Medulla oblongata (tissue), 1 donor: Measurements from ENCODE around the gene FCER1G.

Experiments used
- DNase-seq: peaks from one replicate; pipeline ENCODE4 v3.0.0-alpha.2; 2015; ENCODE audit errors: extremely low spot score

Gene FCER1G

DNA sequence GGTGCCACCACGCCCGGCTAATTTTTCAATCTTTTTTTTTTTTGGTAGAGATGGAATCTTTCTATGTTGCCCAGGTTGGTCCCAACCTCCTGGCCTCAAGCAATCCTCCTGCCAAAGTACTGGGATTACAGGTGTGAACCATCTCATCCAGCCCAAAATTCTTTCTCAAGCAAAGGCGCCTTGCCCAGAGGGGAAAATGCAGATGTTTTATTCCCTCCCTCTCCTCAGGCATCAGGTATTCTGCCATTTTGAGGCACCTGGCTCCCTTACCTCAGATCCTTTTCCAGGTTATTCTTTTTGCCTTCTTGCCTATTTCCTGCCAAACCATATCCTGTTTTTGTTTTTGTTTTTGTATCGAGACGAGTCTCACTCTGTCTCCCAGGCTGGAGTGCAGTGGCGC, 26.7 kb upstream of the FCER1G start:
- DNase-seq, result no peak

DNA sequence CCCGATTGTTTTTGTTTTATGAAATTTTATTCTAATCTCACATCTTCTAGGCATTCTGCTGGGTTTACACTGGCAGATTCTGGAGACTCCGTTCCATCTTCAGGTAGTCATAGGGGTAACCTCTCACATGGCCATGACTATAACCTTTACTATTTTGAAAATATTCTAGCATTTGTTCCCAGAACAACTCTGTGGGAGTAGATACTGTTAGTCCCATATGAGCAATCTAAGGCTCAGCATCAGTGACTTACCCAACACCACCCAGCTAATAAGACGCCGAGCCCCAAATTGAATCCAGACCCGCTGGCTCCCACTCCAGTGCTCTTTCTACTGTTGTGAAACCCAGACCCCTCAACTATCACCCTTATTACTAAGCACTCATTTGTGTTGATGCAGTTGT, 26.1 kb upstream of the FCER1G start:
- DNase-seq, result no peak

- peak; percentile 51 for DNase-seq
Measured at GRCh38 chr1:161190962-161191521, 24.1 kb upstream of the FCER1G start.

- DNase-seq, result no peak
Measured at GRCh38 chr1:161191971-161192370, 23.1 kb upstream of the FCER1G start.

DNA sequence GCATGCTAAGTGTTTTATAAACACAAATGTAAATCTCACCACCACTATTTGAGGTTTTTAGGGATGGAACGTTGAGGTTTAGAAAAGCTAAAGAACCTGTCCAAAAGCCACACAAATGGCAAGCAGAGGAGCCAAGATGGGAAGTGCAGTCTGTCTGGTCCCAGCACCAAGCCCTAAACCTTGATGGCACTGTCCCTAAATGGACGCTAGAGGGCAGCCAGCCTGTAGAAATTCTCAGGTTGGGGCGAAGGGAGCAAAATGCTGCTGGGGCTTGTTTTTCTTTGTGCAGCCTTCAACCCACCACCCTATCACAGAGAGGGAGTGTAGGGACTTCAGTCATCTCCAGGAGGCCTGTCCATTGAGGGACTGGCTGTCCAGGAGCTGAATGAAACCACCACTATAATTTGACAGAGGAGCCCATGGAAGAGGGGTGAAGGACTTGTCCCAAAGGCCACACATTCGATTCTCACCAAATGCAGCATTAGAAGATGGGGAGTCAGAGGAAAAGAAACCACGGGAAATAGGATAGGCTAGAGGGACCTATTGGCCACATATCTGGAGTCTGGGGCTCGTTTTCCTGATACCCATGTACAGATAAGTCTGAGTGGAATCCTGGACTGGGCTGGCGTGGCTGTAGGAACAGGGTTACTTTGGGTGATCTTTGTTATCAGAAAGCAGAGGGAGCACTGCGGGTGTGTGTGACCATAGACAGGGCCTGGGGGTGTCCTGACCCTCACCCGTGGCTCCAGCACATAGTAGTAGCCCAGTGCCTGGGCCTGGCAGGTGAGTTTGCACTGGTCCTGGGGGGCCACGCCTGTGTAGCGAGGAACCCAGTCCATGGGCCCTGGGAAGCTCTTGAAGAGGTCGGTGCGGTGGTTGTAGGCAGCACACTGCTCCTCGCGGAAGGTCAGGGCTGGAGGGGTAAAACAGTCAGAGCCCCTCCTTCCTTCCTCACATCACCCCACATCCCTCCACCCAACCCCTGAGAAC, 22.3 kb upstream of the FCER1G start:
- DNase-seq, result peak; percentile 92

DNA sequence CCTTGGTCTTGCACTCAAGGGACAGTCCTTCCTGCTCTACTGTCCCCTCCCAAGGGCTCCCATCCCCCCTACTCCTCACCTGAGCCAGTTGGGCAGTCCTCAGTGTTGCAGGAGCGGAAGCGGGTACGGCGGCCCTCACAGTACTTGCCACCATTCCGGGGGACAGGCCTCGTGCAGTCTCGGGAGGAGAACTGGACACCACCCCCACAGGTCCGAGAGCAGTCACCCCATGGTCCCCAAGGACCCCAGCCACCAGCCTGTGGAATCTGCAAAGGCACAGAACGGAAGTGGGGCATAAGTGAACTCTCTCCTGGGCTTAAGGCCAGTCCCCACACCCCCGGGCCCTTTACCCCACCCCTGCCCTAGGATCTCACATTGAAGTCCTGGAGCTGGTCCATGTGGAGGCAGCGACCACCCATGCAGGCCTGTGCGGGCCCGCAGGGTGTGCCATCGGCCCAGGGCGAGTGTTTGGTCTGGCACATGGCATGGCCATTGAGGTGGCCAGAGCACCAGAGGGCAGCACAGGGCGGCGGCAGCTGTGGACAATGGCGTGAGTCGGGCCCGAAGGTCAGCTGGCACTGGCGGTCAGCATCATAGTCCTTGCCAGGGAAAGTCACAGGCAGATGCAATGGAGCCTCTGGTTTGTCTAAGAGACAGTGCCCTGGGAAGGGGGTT, 21.4 kb upstream of the FCER1G start:
- DNase-seq, result peak; percentile 91

DNA sequence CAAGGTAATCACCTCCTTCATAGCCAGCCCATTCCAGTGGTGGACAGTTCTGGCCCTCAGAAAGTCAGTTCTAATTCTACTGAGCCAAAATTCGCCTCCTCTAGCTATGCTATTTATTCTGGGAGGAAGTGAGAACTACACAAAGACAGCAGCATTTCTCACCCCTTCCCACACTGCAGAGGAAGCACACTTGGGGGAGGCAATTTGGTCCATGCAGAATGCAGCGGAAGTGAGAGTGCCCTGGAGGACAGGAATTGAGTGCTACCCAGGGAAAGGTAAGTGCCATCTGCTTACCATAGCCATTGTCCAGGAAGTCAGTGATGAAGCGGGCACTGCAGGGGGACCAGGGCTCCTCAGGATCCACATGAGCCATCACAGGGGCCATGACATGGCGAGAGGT, 19.9 kb upstream of the FCER1G start:
- peak; percentile 79 for DNase-seq

DNA sequence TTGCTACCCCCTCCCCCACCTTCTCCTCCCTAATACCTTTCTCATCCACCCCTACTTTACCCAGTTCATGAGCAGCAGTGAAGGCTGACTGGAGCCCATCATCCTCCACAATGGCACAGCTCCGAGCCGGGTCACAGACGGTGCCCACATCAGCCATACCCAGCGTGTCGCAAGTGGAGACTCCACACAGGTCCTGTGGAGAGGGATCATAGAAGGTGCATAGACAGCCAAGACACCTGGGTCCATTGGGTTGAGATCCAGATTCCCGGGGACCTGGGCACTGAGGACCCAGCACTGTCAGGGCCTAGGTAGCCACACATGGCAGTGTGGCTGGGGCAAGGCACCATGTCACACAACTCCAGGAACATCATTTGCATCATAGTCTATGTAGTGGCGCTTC, 19.0 kb upstream of the FCER1G start:
- DNase-seq, result no peak

GRCh38 chr1:161196521-161197451, 18.3 kb upstream of the FCER1G start:
- DNase-seq, result no peak

DNA sequence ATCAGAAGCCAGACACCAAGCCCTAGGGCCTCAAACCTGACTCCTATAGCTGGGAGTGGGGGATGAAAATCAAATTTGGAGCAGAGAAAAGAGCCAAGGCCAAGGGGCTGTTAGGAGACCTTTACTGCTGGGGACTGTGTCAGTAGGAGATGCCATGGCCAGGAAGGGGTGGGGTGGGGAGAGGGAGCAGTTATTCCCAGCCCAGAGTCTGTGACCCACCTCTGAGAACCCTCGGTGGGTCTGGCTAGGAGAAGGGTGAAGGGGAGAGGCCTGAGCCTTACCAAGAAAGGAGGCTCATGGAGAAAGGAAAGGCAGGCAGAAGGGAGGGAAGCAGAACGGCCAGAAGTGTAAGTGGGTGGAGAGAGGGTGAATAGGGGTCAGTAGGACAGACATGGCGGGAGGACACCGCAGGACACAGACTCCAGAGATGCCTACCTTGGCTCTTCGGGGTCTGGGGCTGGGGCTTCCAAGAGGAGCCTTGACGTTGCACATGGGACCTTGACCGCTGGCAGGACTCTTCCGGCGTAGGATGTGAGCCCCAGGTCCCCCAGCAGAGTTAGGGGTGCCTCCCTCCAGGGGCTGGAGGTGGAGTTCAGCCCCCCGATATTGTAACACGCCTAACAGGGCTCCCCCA, 17.4 kb upstream of the FCER1G start:
- DNase-seq, result no peak

- peak; percentile 53 for DNase-seq
Measured at GRCh38 chr1:161198194-161198896, 16.8 kb upstream of the FCER1G start.

- peak; percentile 96 for DNase-seq
Measured at GRCh38 chr1:161198897-161199431, 16.1 kb upstream of the FCER1G start, which contains the start of gene ADAMTS4. TSS of gene ADAMTS4 (minus strand) at chr1:161199054. CDS start at chr1:161198627, 427 bp downstream.

DNA sequence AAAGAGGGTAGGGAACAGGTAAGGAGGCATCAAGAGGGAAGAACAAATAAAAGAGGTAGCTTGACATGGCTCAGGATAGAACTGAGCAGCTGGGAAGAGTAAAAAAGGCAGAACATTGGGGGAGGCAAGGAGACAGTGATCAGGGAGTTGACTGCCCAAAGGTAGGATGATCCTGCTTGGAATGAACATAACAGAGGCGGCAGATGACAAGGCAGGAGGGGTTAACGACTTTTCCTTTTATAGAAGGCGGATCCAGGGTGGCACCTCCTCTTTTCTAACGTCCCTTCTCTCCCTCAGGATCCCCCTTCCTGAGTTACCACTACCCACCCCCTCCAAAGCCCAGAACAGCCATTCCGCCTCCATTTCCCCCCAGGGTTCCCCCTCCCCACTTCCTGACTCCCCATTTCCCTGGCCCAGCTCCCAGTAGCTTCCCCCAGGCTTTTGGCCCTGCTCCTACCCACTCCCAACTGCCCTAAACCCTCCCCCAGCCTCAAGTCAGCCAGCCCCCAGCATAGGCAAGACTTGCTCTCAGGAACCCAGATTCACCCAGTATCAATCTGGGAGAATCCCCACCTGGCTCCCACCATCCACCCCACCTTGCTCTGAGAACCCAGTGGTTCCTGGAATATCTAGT, 15.5 kb upstream of the FCER1G start:
- no peak for DNase-seq

- peak; percentile 91 for DNase-seq
Measured at GRCh38 chr1:161200421-161200991, 14.6 kb upstream of the FCER1G start.

DNA sequence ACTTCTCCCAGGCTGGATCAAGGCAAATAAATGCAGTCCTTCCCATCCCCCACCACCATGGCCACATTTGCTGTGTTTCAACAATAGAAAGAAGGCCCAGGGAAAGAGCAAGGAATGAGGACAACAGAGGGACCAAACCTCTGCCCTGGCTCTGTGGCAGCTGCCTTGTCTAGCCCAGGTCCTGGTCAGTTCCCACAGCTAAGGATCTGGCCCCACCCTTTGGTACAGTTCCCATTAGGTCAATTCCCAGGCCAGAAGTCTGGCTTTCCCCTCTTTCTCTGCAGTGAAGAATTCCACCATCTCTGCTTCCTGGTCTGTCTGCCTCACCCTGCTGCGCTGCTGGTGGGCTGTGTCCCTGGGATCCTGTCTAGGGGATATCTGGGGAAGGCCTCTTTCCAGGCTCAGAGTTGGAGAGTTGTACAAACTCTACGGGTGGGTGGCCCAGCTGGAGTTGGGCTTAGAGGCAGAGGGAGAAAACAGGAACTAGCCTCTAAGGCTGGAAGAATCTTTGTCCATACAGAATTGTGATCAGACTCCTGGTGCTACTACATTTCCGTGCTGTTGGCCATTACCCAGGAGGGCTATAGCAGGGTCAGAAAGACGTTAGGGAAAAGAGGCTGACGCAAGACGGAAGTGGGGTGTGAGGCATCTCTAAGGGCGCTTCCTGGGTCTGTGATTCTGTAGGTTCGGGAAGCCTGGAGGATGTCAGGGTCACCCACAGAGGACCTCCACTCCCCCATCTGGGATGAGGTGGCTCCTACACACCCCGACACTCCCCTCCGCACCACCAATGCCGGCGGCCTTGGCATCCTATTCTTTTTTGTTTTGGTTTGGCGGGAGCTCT, 13.9 kb upstream of the FCER1G start:
- peak; percentile 55 for DNase-seq

DNA sequence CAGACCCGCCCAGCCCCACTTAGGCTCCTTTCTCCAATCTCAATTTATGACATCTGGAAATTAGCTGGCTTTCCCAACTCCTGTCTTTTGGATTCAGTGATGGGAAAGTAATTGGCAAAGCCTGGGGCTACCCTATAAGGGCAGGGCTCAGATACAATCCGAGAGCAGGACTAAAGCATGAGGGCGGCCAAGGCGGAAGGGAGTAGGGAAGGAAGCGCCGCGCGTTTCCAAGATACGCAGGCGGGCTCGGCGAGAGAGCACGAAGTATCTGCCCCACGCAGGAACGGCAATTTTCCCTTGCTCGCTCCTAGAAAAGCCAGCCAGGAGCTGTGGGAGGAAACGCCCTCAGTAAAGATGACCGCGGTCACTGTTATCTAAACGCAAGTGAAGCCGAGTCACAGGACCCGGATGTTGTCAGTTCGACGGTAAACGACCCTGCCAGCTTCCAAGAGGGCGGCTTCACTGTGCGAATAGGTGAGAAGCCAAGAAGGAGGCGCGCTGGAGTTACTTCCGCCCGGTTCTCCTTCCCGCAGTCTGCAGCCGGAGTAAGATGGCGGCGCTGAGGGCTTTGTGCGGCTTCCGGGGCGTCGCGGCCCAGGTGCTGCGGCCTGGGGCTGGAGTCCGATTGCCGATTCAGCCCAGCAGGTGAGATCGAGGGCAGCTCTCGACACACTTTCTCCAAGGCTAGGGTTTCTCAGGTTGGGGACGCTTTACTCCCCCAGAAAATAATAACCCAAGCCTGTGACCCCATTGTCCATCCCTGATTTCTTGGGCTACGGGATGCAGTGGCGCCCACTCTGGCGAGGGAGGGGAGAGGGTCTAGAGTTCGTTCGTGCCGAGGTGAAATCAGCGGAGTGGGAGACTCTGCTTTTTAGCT, 13.0 kb upstream of the FCER1G start, which contains the start of gene NDUFS2:
NDUFS2 (plus strand) TSS at position 532 of the 877 bp plus-strand sequence; CDS start at position 551, 19 bp downstream.
- DNase-seq, result peak; percentile 100
